HG02623 (cell line): ENCODE results near the gene RAPGEF5.
A peak's percentile ranks its signal among the peaks of the same experiment; 100 is the strongest.

ENCODE experiments used
- ATAC-seq: cut with Tn5 transposase; IDR thresholded peaks from one replicate; pipeline ENCODE4 v1.9.1; 2021; ENCODE audit warnings: moderate library complexity; ENCODE audit not compliant: unreplicated experiment

The RAPGEF5 gene

GRCh38 chr7:22356701-22357310 lies at the start of gene RAPGEF5:
Gene RAPGEF5, minus strand, starts transcription at chr7:22357154. Its CDS starts 94 bp downstream, at chr7:22357060.
- no peak for ATAC-seq

GRCh38 chr7:22406715-22407114 lies 49.8 kb upstream of the RAPGEF5 start:
- no peak for ATAC-seq

GRCh38 chr7:22404421-22405023 lies 47.6 kb upstream of the RAPGEF5 start:
- ATAC-seq = no peak

- no peak for ATAC-seq
These were observed 46.4 kb upstream of the RAPGEF5 start for GRCh38 chr7:22403344-22403743.

- no peak for ATAC-seq
These were observed 45.3 kb upstream of the RAPGEF5 start for GRCh38 chr7:22402250-22402649.

GRCh38 chr7:22400936-22401553 lies 44.1 kb upstream of the RAPGEF5 start:
- no peak for ATAC-seq

- no peak for ATAC-seq
These were observed 43.3 kb upstream of the RAPGEF5 start for GRCh38 chr7:22400150-22400814.

- ATAC-seq = no peak
These were observed 42.6 kb upstream of the RAPGEF5 start for GRCh38 chr7:22399546-22399945.

GRCh38 chr7:22399091-22399490 lies 42.1 kb upstream of the RAPGEF5 start:
- no peak for ATAC-seq

GRCh38 chr7:22397981-22398380 lies 41.0 kb upstream of the RAPGEF5 start:
- no peak for ATAC-seq

- no peak for ATAC-seq
These were observed 38.3 kb upstream of the RAPGEF5 start for GRCh38 chr7:22395222-22395621.

- ATAC-seq = no peak
These were observed 37.8 kb upstream of the RAPGEF5 start for GRCh38 chr7:22394739-22395138.

- no peak for ATAC-seq
These were observed 37.2 kb upstream of the RAPGEF5 start for GRCh38 chr7:22393913-22394729.

GRCh38 chr7:22390516-22390915 lies 33.6 kb upstream of the RAPGEF5 start:
- ATAC-seq = no peak

- no peak for ATAC-seq
These were observed 32.9 kb upstream of the RAPGEF5 start for GRCh38 chr7:22389892-22390291.

- no peak for ATAC-seq
These were observed 30.6 kb upstream of the RAPGEF5 start for GRCh38 chr7:22387583-22387982.

GRCh38 chr7:22386865-22387264 lies 29.9 kb upstream of the RAPGEF5 start:
- peak; percentile 65 for ATAC-seq

GRCh38 chr7:22386206-22386858 lies 29.4 kb upstream of the RAPGEF5 start:
- peak; percentile 48 for ATAC-seq

- ATAC-seq = no peak
These were observed 28.4 kb upstream of the RAPGEF5 start for GRCh38 chr7:22385326-22385725.

- no peak for ATAC-seq
These were observed 23.4 kb upstream of the RAPGEF5 start for GRCh38 chr7:22380333-22380732.
